Right lobe of liver (tissue), 6 donors: ENCODE results near the gene IPO11. TPM values are rescaled to one million over a fixed set of nuclear protein-coding genes. Genes with fewer than 3 reads are reported as not detected.

ENCODE experiments used
- ATAC-seq, 4 donors: fragments of 200-7000 bp; cut with Tn5 transposase; one replicate each; pipeline ENCODE4 v1.9.1; 2020; ENCODE audit warnings: mild to moderate bottlenecking in 4 of 4, moderate library complexity in 4 of 4
- DNase-seq, 3 donors: peaks; one replicate each; pipeline ENCODE4 v3.0.0-alpha.2; 2020
- H3K27ac ChIP-seq, 3 donors: fragments of 200-600 bp; one replicate each; pipeline ENCODE4 v1.8.0; 2022
- H3K27me3 ChIP-seq, 2 donors: fragments of 200-600 bp; one replicate each; pipeline ENCODE4 v1.8.0; 2022
- H3K36me3 ChIP-seq, 4 donors: fragments of 200-600 bp; sonication (generic) in 1 of 4; one replicate each; pipeline versions ENCODE4 v1.5.1 to v1.8.0; 2017 to 2022; ENCODE audit warnings: control low read depth in 1 of 4
- H3K4me1 ChIP-seq, 4 donors: fragments of 200-600 bp; sonication (generic) in 1 of 4; one replicate each; pipeline versions ENCODE4 v1.5.1 to v1.8.0; 2017 to 2022; ENCODE audit warnings: control low read depth in 1 of 4
- H3K4me3 ChIP-seq, 3 donors: fragments of 200-600 bp; one replicate each; pipeline ENCODE4 v1.8.0; 2022
- H3K9me3 ChIP-seq, 4 donors: fragments of 200-600 bp; sonication (generic) in 1 of 4; one replicate each; pipeline versions ENCODE4 v1.5.1 to v1.8.0; 2017 to 2022; ENCODE audit warnings: control low read depth in 1 of 4
- POLR2A ChIP-seq: fragments of 450-650 bp; IDR thresholded peaks from one replicate; pipeline ENCODE4 v1.6.1; 2017; ENCODE audit warnings: antibody characterized with exemption, mild to moderate bottlenecking
- WGBS: methylation state at CpG from one replicate; pipeline ENCODE4 v1.1.6; 2018; ENCODE audit warnings: low coverage, low lambda C conversion rate; ENCODE audit not compliant: insufficient coverage; ENCODE audit errors: missing lambda C conversion rate; 5-methylcytosine and 5-hydroxymethylcytosine counted together
- intact Hi-C, 2 donors: fragments of 100-400 bp; cut with DNase I; formaldehyde crosslinking; loops; one replicate each; pipeline versions ENCODE4 v1.11.2 to v1.14.1; 2022
- total RNA-seq, 6 experiments: library from RNA; depleted of rRNA in 2 of 6; stranded (reverse); fragments of >200 nt in 2 of 6; fragmentation: NEBNext Ultra II Directional in 3 of 6; extraction: Animal tissue kit (Norgen Biotek cat#: 25700) in 3 of 6; gene quantifications; one replicate each; pipeline versions ENCODE4 v1.1.0 to v1.2.4, GENCODE V29; 2016 to 2023
- TF ChIP-seq, protein P1 (sequence below), 4 donors: fragments of 200-600 bp in 3 of 4; fragments of 450-650 bp in 1 of 4; IDR thresholded peaks; one replicate each; pipeline versions ENCODE4 v1.5.1 to v1.8.0; 2016 to 2022; ENCODE audit warnings: antibody characterized with exemption in 4 of 4, mild to moderate bottlenecking in 2 of 4
- donor health status: DM: no; HTN: yes; CAD: no.
- donor health status: DM: no; HTN: no; CAD: no.
- donor health status: DM: no; HTN: no; CAD: no.
- donor health status: DM: no; HTN: yes; CAD: no.
- donor health status: DM: no; HTN: yes; CAD: no.

The IPO11 gene
- total RNA-seq, 6 experiments from 2014 or later: 8.3 to 15.7 (median 13.6) TPM

DNA sequence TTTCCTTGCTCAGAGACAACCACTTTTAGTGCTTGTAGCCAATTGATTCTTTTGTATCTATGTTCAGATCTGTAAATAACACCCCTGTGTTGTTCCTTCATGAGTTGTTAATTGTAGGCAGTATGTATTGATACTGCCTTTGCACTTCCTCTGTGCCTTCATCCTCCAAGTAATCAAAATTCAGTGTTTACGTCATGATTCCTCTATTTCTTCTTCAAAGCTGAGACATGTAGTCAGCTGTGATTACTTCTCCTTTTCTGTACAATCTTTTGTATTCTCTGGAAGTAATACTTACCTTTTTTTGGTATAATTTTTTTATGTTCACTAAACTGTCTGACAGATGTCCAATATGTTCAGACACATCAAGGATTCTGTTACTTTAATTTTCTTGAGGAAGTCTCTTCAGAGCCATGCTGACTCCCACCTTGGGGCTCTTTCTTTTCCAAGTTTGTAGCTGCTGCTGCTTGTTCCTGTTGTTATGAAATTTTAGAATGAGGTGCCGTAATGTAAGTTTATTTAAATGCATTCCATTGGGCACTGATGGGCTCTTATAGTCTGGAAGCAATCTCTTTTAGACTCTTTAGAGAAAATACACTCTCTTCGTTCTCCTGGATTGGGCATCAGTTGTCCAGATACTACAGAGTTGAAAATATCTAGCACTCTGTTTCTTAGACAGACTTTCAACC is 135.5 kb downstream of the IPO11 start:
- intact Hi-C loops: no loop called here
- Histone ChIP-seq H3K9me3 (no peaks in the 10 kb centered on the region), H3K27me3 (no peaks in the 10 kb centered on the region), H3K4me3 (no peak overlapping the region), H3K27ac (no peak overlapping the region), H3K36me3 (no peaks in the 10 kb centered on the region), H3K4me1 (no peaks in the 10 kb centered on the region)
- ATAC-seq (no peak), DNase-seq (no peak)
- 82% methylated on average over 3 of the region's 3 CpGs for WGBS
- TF ChIP-seq, protein P1, sequence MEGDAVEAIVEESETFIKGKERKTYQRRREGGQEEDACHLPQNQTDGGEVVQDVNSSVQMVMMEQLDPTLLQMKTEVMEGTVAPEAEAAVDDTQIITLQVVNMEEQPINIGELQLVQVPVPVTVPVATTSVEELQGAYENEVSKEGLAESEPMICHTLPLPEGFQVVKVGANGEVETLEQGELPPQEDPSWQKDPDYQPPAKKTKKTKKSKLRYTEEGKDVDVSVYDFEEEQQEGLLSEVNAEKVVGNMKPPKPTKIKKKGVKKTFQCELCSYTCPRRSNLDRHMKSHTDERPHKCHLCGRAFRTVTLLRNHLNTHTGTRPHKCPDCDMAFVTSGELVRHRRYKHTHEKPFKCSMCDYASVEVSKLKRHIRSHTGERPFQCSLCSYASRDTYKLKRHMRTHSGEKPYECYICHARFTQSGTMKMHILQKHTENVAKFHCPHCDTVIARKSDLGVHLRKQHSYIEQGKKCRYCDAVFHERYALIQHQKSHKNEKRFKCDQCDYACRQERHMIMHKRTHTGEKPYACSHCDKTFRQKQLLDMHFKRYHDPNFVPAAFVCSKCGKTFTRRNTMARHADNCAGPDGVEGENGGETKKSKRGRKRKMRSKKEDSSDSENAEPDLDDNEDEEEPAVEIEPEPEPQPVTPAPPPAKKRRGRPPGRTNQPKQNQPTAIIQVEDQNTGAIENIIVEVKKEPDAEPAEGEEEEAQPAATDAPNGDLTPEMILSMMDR (IDR thresholded peaks at IDR 0.05): no peak
- TF ChIP-seq POLR2A: no peak

GRCh38 chr5:62550103-62550502 is 137.5 kb downstream of the IPO11 start:
- H3K9me3 ChIP-seq: no peaks in the 10 kb centered on the region
- DNase-seq (no peak), ATAC-seq (no peak)
- intact Hi-C loops: no loop called here
- TF ChIP-seq, protein P1 (IDR thresholded peaks at IDR 0.05): no peak
- TF ChIP-seq POLR2A: no peak
- no peaks in the 10 kb centered on the region for H3K4me1 ChIP-seq
- no peaks in the 10 kb centered on the region for H3K27me3 ChIP-seq
- no peak overlapping the region for H3K4me3 ChIP-seq
- WGBS: 87% methylated on average over 2 of the region's 2 CpGs
- H3K27ac ChIP-seq: no peak overlapping the region
- H3K36me3 ChIP-seq: no peaks in the 10 kb centered on the region

DNA sequence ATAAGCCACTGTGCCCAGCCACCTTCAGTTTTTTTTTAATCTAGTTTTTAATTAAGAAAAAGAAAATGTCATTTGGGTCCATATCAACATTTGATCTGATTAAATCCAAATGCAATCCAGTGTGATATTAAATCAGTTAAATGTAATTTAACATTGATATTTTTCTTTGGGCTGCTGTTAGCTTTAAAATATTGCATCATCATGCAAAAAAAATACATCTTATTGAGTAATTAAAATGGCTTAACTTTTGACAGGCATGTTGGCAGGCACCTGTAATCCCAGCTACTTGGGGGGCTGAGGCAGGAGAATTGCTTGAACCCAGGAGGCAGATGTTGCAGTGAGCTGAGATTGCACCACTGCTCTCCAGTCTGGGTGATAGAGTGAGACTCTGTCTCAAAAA is 143.4 kb downstream of the IPO11 start:
- DNase-seq: no peak
- no peak for ATAC-seq
- intact Hi-C loops: no loop called here
- Histone ChIP-seq H3K4me1 (no peaks in the 10 kb centered on the region), H3K27ac (no peak overlapping the region), H3K9me3 (no peaks in the 10 kb centered on the region), H3K36me3 (no peaks in the 10 kb centered on the region), H3K4me3 (no peak overlapping the region), H3K27me3 (no peaks in the 10 kb centered on the region)
- TF ChIP-seq, protein P1 (IDR thresholded peaks at IDR 0.05): no peak
- TF ChIP-seq POLR2A: no peak

GRCh38 chr5:62558941-62559340 is 146.4 kb downstream of the IPO11 start:
- WGBS: 77% methylated on average over 3 of the region's 3 CpGs
- Histone ChIP-seq H3K36me3 (no peaks in the 10 kb centered on the region), H3K27ac (no peak overlapping the region), H3K4me3 (no peak overlapping the region), H3K4me1 (no peaks in the 10 kb centered on the region), H3K27me3 (no peaks in the 10 kb centered on the region), H3K9me3 (no peaks in the 10 kb centered on the region)
- no peak for DNase-seq
- no peak for ATAC-seq
- intact Hi-C loops: no loop called here
- TF ChIP-seq POLR2A: no peak
- TF ChIP-seq, protein P1 (IDR thresholded peaks at IDR 0.05): no peak

GRCh38 chr5:62560786-62561185 is 148.2 kb downstream of the IPO11 start:
- H3K36me3 ChIP-seq: no peaks in the 10 kb centered on the region
- no peak overlapping the region for H3K27ac ChIP-seq
- H3K4me3 ChIP-seq: no peak overlapping the region
- no peaks in the 10 kb centered on the region for H3K27me3 ChIP-seq
- intact Hi-C loops: no loop called here
- H3K9me3 ChIP-seq: no peaks in the 10 kb centered on the region
- H3K4me1 ChIP-seq: no peaks in the 10 kb centered on the region
- no peak for DNase-seq
- no peak for TF ChIP-seq POLR2A
- TF ChIP-seq, protein P1 (IDR thresholded peaks at IDR 0.05): no peak
- WGBS: 100% methylated on average over 1 of the region's 1 CpG
- no peak for ATAC-seq
